Medulla oblongata (tissue), 1 donor: ENCODE results near the gene CTR9.

Experiments used
- DNase-seq: peaks from one replicate; pipeline ENCODE4 v3.0.0-alpha.2; 2015; ENCODE audit errors: extremely low spot score

The CTR9 gene

DNA sequence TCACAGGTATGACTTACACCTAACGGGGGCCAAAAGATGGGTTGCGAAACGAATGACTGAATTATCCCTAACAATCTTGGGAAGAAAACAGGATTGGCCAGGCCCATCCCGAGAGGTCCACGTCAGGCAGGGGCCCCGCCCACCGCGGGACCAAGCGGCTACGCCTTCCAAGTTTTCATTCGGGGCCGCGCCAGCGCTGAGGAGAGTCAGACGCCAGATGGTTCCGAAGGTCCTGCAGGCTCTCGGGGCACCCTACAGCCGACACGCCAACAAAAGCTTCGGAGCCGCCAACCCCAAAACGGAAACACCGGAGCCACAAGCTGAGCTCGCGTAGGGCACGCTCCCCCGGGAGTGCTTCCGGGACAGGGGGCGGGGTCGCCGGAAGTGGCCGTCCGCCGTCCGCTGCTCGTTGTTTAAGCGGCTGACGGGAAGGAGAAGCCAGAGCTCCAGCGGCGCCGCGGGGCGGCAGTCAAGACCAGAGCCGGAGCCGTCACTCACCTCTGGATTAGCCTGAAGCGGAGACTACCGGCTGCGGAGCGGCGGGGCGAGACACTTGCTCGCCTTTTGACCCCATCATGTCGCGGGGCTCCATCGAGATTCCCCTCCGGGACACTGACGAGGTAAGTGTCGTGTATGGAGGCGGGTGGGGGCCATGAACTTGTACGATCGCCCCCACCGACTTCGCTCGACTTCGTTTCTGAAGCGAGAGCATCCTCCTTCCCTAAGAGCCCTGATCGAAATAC, at the start of gene CTR9:
Gene CTR9, plus strand, starts transcription at position 409 of the 743 bp plus-strand sequence. Its CDS starts 167 bp downstream, at position 576.
- peak; percentile 90 for DNase-seq

DNA sequence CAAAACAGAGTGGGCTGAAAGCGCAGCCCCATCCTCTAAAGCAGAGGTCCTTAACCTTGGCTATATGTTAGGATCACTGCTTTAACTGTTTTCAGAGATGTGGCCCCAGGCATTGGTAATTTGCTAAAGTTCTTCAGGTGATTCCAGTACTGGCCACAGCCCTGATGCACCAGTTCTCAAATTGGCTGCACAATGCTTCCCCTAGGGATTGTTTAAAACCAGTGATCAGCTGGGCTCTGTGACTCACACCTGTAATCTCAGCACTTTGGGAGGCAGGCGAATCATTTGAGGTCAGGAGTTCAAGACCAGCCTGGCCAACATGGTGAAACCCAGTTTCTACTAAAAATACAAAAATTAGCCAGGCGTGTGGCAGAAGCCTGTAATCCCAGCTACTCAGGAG, 49.1 kb upstream of the CTR9 start:
- no peak for DNase-seq

DNA sequence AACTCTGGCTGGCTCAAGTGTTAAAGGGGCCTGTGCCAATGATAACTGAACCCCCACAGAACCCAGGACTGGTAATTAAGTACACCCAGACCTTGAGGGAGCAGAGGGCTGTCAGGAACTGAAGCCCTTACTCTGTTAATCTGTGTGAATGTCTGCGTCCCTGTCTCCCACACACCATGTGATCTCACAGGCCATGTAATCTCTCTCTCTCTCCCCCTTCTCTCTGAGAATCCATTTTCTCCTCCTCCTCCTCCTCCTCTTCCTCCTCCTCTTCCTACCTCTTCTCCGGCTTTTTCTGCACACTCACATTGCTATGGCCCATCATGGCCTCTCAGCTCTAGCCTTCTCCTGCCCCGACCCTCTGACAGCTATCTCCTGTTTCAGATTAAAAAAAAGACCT, 42.9 kb upstream of the CTR9 start:
- DNase-seq = no peak

DNA sequence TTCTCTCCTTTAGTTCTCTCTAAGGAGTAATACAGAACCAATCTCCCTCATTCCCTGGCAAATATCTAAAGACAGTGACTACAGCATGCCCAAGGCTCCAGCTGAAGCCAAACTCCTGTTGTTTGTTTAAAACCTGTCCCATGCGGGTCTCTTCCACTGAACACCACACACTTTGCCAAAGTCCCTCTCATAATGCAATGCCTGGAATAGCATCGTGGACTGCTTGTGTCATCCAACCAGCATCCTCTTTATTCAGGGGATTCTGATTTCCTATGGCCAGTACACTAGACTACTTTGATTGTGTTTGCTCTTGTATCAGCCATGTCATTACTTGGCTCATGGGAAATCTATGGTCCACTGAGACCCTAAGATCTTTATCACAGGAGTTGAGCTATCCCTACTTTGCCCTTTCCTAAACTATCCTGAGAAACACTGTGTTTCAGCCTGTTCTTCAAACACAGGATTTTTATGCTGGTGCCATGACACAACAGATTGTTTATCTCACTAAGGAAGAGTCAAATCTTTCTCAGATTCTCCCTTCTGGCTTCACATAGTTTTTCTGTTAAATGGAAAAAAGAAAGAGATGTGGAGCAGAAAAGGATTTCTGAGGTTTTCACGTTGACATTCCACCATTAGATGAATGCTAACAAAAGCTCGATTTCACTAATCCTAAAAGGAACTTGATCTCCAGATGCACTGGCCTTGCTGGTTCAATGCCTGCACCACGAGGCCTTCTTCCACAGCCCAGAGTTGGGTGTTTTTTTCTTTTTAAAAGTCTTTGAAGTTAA, 41.6 kb upstream of the CTR9 start:
- DNase-seq = no peak

DNA sequence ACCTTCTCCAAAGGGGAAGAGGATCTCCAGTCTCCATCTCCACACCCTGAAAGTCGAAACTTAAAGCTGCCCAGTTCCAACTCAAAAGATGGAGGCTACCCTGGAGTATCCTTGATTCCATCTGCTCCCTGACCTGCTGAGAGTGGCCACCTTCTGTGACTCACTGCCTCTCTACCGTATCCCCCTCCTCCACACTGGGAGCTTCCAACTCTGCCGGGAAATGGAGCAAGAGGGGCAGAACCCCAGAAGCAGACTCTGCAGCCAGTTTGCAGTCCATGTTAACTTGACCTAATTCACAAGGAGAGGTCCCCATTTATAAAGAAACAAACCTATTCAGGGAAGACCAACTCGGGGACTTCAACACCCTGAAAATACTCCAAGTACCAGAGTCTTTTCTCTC, 35.5 kb upstream of the CTR9 start:
- DNase-seq = peak; percentile 40

DNA sequence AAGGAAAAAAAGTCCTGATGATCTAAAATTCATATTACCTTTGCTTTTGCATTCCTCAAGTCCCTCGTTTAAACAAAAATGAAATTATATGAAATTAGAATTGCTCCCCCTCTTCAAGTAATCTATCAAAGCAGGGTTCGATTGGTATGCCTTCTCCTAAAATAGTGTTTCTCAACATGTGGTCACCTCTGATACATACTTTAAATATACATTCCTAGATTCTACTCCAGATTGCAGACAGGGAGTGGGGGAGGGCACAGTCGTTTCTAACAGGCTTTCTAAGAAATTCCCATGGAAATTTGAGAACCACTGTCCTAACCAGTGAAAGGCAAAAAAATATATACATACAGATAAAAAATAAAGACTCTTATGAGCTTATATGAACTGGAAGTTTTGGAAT, 34.9 kb upstream of the CTR9 start:
- no peak for DNase-seq

DNA sequence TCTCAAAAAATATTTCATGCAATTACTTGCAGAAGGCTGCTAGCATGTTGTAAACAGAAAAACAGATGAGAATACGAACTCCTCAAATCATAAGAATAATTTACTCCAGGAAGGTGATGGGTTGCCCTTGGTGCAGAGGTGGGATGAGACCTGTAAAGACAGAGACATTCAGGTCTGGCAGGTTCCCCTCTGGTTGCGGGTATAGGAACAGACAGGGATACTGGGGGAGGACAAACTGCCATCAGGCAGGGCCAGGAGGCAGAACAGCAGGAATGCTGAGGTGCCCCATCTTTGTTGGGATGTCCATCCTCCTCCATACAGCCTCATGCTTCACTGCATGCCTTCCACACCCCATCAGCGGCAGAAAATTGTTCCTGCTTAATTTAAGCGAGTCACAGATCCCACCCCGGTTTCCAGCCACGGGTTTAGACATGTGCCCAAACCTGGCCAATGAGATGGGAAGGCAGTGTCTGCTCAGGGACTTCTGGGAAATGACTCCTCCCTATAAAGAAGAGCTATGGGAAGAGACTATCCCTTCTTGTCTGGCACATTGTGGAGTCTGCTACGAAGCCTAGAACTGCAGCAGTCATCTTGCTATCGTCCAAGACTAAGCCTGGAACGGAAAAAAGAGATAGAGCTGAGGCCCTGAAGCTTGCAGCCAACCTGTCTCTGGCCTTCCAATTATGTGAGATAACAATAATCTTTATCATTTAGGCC, 34.3 kb upstream of the CTR9 start:
- DNase-seq = no peak

DNA sequence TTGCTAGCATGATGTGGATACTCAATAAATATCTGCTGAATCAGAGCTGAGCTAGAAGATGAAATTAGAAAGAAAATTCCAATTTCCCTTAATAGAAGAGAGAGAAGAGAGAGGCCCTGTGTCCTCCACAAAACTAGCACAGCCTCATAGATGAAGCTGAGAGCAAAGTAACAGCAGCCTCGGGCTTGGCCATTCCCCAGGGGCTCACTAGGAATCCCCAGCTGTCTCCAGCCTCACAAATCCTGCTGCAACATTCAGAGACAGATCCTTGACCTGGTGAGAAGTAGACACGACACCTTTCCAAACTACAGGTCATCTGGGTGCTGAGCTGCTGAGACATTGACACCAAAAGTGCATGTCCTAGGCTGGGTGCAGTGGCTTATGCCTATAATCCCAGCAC, 31.4 kb upstream of the CTR9 start:
- no peak for DNase-seq

DNA sequence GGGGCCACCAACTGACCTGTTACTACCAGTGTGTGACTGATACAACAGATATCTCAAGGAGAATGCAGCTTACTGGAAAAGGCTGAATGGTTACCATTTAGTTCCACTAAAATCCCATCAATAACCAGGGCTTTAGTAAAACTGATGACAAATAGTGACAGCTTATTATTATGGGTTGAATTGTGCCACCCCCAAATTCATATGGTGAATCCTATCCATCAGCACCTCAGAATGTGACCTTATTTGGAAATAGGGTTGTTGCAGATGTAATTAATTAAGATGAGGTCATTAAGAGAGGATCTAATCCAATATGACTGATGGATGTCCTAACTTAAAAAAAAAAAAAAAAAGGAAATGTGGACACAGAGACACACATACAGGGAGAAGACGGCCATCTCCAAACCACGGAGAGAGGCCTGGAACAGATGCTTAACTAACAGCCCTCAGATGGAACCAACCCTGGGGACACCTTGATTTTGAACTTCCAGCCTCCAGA, 30.1 kb upstream of the CTR9 start:
- DNase-seq = no peak

DNA sequence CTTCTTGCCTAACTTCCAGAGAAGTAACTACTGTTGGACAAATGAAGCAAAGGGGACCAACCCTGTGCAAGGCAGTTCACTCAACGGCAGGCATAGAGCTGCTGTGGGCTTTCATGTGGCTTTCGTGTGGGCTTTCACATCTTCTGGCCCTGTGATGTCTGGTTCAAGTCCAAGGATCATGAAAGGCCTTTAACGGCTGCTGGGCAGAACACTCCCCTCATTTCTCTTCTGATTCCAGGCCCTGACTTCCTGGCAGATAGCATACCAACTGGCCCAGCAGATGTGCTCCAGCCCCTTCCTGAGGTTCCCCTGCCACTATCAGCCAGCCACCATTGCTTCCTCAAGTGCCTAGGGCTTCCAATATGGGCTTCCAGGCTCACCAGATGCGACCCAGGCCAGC, 28.7 kb upstream of the CTR9 start:
- DNase-seq = no peak

DNA sequence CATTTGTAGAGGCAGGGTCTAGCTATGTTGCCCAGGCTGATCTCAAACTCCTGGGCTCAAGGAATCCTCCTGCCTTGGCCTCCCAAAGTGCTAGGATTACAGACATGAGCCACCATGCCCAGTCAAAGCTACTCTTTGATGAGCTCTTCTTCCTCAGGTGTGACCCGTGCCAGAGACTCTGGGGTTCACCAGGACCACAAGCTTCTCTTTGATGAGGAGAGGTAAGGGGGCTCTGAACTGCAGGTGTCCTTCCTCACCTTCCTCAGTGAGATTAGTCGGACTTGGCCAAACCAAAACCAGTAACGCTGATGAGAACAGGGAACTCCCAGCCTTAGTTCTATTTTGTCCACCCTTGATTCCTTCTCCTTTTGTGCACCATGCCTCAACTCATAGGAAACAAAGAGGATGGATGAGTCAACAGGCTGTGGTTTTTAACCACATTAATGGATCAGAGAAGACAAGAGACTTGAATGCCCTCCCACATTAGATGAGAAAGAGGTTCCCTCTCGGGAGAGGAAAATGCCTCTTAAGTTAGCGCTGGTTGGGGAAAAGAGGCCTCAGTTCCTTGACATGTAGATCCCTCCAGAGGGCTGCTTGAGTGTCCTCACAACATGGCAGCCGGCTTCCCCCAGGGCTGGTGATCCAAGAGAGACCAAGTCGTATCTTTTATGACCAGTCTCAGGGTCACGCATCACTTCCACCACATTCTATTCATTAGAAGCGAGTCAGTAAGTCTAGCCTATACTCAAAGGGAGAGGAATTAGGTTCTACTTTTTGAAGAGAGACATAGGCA, 25.7 kb upstream of the CTR9 start:
- DNase-seq = peak; percentile 17

DNA sequence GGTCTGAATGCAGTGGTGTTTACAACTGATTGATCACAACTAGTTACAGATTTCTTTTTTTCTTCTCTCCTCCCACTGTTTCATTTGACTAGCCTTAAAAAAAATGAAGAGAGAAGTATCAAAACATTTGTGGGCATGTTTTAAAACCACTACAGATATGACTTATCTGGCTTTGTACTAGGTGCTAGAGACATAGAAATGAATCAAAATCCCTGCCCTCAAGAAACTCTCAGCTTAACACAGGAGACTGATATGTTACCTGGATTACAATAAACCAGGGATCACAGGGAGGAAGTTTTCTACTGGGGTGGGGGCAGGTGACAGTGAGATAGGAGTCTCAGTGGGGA, 25.2 kb upstream of the CTR9 start:
- DNase-seq = no peak

DNA sequence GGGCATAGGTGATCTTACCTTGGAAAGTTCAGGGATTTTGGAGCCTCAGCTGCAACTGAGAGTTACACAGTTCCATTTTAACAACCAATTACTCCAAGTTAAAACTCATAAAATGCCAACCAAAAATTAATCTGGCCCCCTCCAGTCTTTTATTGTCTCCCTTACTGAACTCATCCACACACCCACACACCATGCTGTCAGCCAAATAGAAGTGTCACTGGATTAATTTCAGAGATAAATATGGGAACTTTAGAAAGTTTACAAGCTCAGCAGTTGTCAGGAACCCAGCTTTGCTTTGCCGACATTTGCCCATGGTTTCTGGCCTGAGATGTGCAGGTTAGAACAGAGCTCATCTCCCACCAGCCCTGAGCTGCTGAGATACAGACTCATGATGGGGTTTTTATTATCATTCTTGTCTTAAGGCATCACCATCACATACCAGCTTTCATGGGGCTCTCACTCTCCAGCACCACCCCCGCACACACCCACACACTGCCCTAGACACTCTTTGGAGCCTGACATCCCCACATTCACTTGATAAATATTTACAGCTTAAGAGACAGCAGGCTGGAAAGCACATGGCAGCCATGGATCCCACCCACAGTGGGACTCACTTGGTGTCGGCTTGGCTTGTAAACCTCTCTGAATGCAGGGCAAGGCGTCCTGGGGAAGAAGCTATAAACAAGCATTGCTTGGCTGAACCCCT, 23.7 kb upstream of the CTR9 start:
- no peak for DNase-seq

DNA sequence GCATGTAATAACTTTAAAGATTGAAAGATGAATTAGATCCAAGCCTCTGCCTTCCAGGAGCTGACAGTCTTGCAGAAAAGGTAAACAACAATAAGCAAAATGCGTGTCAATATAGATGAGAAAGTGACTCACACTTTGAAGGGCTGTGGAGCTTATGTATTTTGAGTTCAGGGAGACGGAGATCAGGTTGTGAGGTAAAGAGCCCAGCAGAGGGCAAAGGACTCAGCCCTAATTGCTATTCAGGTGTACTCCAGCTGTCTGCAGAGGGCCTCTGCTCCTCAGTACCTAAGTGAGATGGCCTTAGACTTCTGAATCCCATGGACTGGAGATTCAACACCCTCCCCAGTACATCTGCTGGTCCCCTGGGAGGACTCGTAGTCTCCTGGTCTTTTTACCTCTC, 22.9 kb upstream of the CTR9 start:
- DNase-seq = no peak

DNA sequence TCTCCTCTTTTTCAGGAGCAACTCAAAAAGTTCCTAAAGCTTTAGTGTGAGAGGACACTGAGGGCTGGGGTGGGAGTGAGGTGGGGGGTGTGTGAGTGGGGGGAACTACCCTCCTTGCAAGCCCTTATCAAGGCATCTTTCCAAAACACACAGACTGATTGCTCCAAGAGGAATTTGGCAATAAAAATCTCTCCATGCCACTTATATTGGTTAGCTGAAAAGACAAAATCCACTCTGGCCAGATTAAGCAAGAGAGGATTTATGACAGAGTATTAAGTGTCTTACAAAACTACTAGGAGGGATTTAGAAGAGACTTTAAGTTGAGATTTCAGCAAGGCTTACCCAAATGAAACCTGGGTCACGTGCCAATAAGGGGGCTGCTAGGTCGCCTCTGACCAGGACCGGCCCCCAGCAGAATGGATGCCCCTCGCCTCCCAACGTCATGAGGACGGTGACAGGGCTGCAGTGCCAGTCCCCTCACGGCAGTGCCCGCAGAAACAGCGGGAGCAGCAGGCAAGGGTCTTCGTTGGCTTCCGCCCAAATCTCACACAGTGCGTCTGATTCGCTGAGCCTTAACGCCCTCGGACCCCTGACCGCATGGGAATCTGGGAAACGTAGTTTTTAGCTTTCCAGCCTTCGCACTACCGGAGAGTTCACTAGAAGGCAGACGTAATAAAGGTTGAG, 22.1 kb upstream of the CTR9 start:
- no peak for DNase-seq

DNA sequence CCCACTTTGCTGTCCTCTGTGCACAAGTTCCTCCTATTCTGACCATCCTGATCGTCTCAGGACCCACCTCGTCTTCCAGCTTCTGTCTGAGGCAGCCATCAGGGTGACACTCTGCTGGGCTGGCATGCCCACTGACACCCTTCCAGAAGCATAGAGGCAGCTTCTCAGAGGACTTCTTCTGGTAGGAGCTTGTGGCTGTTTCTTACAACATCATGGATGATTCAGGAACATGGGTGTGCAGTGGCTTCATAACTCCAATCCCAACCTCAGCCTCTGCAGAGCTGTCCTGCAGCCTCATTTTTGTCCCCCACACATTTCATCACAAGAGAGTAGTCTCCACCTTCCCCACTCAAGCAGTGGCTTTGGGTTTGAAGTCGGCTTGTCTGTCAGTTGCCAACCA, 20.9 kb upstream of the CTR9 start:
- DNase-seq = no peak

DNA sequence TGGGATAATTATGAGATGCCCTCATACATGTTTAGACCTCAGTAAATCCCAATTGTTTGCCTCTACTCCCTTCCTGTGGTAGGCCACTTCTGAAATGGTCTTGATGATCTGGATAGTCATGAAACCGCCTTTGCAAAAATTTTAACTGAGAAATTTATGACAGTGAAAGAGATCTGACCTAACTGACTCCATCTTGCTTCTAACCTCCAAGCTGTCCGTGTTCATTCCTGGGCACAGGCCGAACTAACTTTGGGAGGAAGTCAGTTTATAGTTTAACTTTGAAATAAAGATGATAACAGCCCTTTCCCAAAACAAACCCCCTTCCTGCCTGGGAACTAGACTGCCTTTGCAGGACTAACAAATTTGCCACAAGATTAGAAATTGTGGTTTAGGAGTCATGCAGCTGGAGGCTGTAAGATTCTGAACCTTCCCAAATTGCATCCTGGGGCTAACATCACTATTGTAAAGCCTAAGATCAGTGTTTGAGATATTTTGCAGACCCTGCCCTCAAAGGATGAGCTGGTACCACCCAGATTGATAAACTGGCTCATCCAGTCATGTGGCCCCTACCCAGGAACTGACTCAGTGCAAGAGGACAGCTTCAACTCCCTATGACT, 19.9 kb upstream of the CTR9 start:
- no peak for DNase-seq

DNA sequence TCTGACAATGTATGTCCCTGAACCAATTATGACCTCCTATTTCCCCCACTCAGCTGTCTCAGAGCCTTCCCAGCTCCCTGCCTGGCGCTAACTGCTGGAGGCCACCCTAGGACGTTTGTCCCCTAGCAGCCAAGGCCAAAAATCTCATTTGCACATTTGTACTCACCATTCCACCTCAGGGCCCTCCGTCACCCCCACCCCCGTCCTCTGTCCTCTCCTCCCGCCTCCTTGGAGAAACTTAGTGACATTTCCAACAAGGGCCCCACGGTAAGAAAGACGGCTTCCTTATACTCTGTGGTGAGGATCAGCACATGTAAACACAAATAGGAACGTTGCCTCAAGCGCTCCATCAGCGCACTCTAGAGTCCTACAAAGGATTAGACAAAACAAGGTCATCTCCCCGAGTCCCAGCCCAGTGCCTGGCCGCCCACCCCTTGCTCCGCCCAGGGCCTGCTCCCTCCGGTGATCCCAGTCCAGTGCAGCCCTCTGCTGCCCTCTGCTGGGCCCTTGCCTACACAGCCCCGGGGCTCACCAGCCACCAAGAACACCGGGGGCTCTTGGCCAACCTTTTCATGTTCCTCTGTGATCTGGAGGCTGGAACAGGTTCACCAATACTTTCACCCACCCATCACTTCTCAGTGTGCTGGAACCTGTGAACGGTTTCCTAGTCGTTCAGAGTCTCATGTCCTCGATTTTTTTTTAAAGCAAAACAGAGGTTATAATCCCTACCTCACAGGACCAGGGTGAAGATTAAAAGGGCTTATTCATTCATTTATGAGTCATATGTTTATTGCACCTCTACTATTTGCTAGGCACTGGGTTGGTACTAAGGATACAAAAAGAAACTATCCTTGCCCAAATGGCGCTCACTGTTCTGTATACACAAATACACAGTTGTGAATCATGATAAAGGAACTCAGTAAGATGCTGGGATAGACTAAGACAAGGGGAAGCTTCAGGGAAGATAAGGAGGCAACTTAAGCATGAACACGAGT, 15.3 kb upstream of the CTR9 start:
- peak; percentile 97 for DNase-seq
